Liver (tissue), 9 donors: ENCODE results near the gene TRIM29. TPM values are rescaled to one million over a fixed set of nuclear protein-coding genes. Genes with fewer than 3 reads are reported as not detected.

Source experiments
- DNase-seq: peaks from one replicate; pipeline ENCODE4 v3.0.0-alpha.2; 2017; ENCODE audit warnings: low spot score
- H3K27ac ChIP-seq, 2 donors: one replicate each; pipeline ENCODE4 v1.7.0; 2013; ENCODE audit warnings: inconsistent platforms in 2 of 2, low read length in 2 of 2, control low read depth in 1 of 2, low read depth in 1 of 2, mild to moderate bottlenecking in 1 of 2
- H3K27me3 ChIP-seq, 4 donors: one replicate each; pipeline versions ENCODE4 v1.6.1 to v1.7.0; 2013; ENCODE audit warnings: low read length in 3 of 4, inconsistent platforms in 1 of 4, mild to moderate bottlenecking in 1 of 4, moderate library complexity in 1 of 4; ENCODE audit not compliant: control insufficient read depth in 4 of 4, insufficient read depth in 4 of 4
- H3K36me3 ChIP-seq, 4 donors: one replicate each; pipeline versions ENCODE4 v1.6.1 to v1.7.0; 2013; ENCODE audit warnings: low read length in 3 of 4, mild to moderate bottlenecking in 3 of 4, low read depth in 1 of 4, moderate library complexity in 1 of 4; ENCODE audit not compliant: control insufficient read depth in 4 of 4, insufficient read depth in 3 of 4
- H3K4me1 ChIP-seq, 4 donors: one replicate each; pipeline versions ENCODE4 v1.6.1 to v1.7.0; 2013; ENCODE audit warnings: low read length in 3 of 4, mild to moderate bottlenecking in 3 of 4, moderate library complexity in 1 of 4; ENCODE audit not compliant: control insufficient read depth in 4 of 4, insufficient read depth in 4 of 4
- H3K4me3 ChIP-seq, 3 donors: one replicate each; pipeline versions ENCODE4 v1.6.1 to v1.7.0; 2013; ENCODE audit warnings: low read length in 3 of 3, control low read depth in 1 of 3, low read depth in 1 of 3, mild to moderate bottlenecking in 1 of 3
- H3K9ac ChIP-seq, 2 donors: one replicate each; pipeline ENCODE4 v1.7.0; 2013; ENCODE audit warnings: low read length in 2 of 2, mild to moderate bottlenecking in 2 of 2, moderate library complexity in 2 of 2, control low read depth in 1 of 2, low read depth in 1 of 2
- H3K9me3 ChIP-seq, 4 donors: one replicate each; pipeline versions ENCODE4 v1.6.1 to v1.7.0; 2013; ENCODE audit warnings: low read length in 3 of 4; ENCODE audit not compliant: control insufficient read depth in 4 of 4
- ATF3 ChIP-seq: IDR thresholded peaks from 2 replicates; pipeline ENCODE4 v1.6.1; 2016; ENCODE audit warnings: antibody characterized with exemption
- EGR1 ChIP-seq, 2 donors: IDR thresholded peaks; 2 replicates each; pipeline ENCODE4 v1.6.1; 2016 to 2018; ENCODE audit warnings: antibody characterized with exemption in 2 of 2, low read depth in 2 of 2
- FOXA1 ChIP-seq: IDR thresholded peaks from 2 replicates; pipeline ENCODE4 v1.6.1; 2016; ENCODE audit warnings: antibody characterized with exemption
- HNF4A ChIP-seq, 2 donors: conservative IDR thresholded peaks; 2 replicates each; pipeline ENCODE4 v1.6.1; 2016; ENCODE audit warnings: antibody characterized with exemption in 2 of 2, mild to moderate bottlenecking in 2 of 2
- HNF4G ChIP-seq: IDR thresholded peaks from 2 replicates; pipeline ENCODE4 v1.6.1; 2016; ENCODE audit warnings: antibody characterized with exemption
- JUND ChIP-seq, 2 donors: IDR thresholded peaks; 2 replicates each; pipeline ENCODE4 v1.6.1; 2016; ENCODE audit warnings: antibody characterized with exemption in 2 of 2
- NR2F2 ChIP-seq: IDR thresholded peaks from 2 replicates; pipeline ENCODE4 v1.6.1; 2016; ENCODE audit warnings: antibody characterized with exemption
- RAD21 ChIP-seq, 2 donors: IDR thresholded peaks; 2 replicates each; pipeline ENCODE4 v1.6.1; 2016; ENCODE audit warnings: antibody characterized with exemption in 2 of 2, mild to moderate bottlenecking in 2 of 2
- RXRA ChIP-seq, 2 donors: IDR thresholded peaks; 2 replicates each; pipeline ENCODE4 v1.6.1; 2017 to 2018; ENCODE audit warnings: antibody characterized with exemption in 2 of 2, mild to moderate bottlenecking in 1 of 2
- SP1 ChIP-seq: IDR thresholded peaks from 2 replicates; pipeline ENCODE4 v1.6.1; 2018; ENCODE audit warnings: antibody characterized with exemption, mild to moderate bottlenecking
- TAF1 ChIP-seq: conservative IDR thresholded peaks from 2 replicates; pipeline ENCODE4 v1.6.1; 2016; ENCODE audit warnings: antibody characterized with exemption, mild to moderate bottlenecking
- YY1 ChIP-seq: IDR thresholded peaks from 2 replicates; pipeline ENCODE4 v1.6.1; 2016; ENCODE audit warnings: antibody characterized with exemption, mild to moderate bottlenecking
- ZBTB33 ChIP-seq: IDR thresholded peaks from 2 replicates; pipeline ENCODE4 v1.6.1; 2016; ENCODE audit warnings: antibody characterized with exemption
- WGBS: extraction: QIAGEN DNeasy Blood & Tissue Kit; methylation state at CpG from one replicate; pipeline ENCODE4 v1.1.7; 2013; 5-methylcytosine and 5-hydroxymethylcytosine counted together
- polyA plus RNA-seq, 2 donors: library from polyadenylated mRNA; stranded (reverse) in 1 of 2; unstranded in 1 of 2; fragments of 200-250 nt in 1 of 2; fragments of >200 nt in 1 of 2; fragmentation: Nextera tagmentation in 1 of 2; extraction: Ambion mirVana in 1 of 2; gene quantifications; one replicate each; pipeline versions ENCODE4 v1.2.1 to v1.2.3, GENCODE V29; 2013 to 2015
- total RNA-seq, 2 donors: library from RNA; depleted of rRNA; stranded (reverse); fragments of >200 nt; gene quantifications; one replicate each; pipeline ENCODE4 v1.2.3, GENCODE V29; 2014
- TF ChIP-seq, protein P1 (sequence below): fragments of 150-350 bp; IDR thresholded peaks from 2 replicates; pipeline ENCODE4 v1.5.1; 2017; ENCODE audit warnings: improper control_type of control experiment, low read depth, low read length; ENCODE audit not compliant: missing input control
- donor health status: healthy.
- donor health status: healthy.
- donor health status: healthy.
- donor health status: healthy.
- donor health status: healthy.

TRIM29 gene
- total and polyA plus RNA-seq, 4 donors: 0.22 to 0.89 (median 0.35) TPM

- Histone ChIP-seq H3K27me3 (peaks cover 0 to 4% (median 0%) of the 10 kb centered on the region in 4 donors), H3K36me3 (no peaks in the 10 kb centered on the region), H3K9me3 (no peaks in the 10 kb centered on the region), H3K4me1 (no peaks in the 10 kb centered on the region), H3K27ac (no peak overlapping the region), H3K9ac (no peak overlapping the region), H3K4me3 (no peak overlapping the region)
- no peak for DNase-seq
- 75% methylated on average over 5 of the region's 5 CpGs for WGBS
- no peak for TF ChIP-seq RXRA (IDR thresholded peaks at IDR 0.05)
- TF ChIP-seq FOXA1: no peak
- TF ChIP-seq, protein P1, sequence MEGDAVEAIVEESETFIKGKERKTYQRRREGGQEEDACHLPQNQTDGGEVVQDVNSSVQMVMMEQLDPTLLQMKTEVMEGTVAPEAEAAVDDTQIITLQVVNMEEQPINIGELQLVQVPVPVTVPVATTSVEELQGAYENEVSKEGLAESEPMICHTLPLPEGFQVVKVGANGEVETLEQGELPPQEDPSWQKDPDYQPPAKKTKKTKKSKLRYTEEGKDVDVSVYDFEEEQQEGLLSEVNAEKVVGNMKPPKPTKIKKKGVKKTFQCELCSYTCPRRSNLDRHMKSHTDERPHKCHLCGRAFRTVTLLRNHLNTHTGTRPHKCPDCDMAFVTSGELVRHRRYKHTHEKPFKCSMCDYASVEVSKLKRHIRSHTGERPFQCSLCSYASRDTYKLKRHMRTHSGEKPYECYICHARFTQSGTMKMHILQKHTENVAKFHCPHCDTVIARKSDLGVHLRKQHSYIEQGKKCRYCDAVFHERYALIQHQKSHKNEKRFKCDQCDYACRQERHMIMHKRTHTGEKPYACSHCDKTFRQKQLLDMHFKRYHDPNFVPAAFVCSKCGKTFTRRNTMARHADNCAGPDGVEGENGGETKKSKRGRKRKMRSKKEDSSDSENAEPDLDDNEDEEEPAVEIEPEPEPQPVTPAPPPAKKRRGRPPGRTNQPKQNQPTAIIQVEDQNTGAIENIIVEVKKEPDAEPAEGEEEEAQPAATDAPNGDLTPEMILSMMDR: no peak
- no peak for TF ChIP-seq ATF3
- no peak for TF ChIP-seq HNF4G
- no peak for TF ChIP-seq RAD21 (IDR thresholded peaks at IDR 0.05)
- no peak for TF ChIP-seq HNF4A (conservative IDR thresholded peaks at IDR 0.05)
- no peak for TF ChIP-seq EGR1 (IDR thresholded peaks at IDR 0.05; ENCODE audit: low read depth in 2 of 2)
- TF ChIP-seq YY1: no peak
- no peak for TF ChIP-seq NR2F2
- TF ChIP-seq ZBTB33: no peak
Measured at GRCh38 chr11:120091701-120092100, 46.2 kb downstream of the TRIM29 start.

DNA sequence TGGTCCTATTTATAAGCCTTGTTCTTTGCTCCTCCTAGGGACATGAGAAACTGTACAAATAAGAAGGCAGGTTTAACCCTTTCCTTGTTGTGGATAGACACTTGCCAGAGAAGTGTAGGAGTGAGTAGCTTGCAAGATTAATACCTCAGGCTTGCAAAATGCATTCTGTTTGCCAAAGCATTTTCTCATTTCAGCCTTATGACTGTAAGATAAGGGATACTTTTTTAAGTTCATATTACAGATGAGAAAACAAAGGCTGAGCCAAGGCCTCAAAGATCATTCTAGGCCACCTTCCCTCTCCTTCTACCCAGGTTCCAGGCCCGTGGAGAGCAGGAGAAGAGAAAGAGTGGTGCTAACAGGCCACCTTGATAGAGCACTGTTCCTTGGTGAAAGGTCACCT, 46.8 kb downstream of the TRIM29 start:
- 76% methylated on average over 1 of the region's 1 CpG for WGBS

More for the DNA sequence above, 46.8 kb downstream of the TRIM29 start:
- Histone ChIP-seq H3K27ac (no peak overlapping the region), H3K4me1 (no peaks in the 10 kb centered on the region), H3K9me3 (peaks cover 0 to 4% (median 0%) of the 10 kb centered on the region in 4 donors), H3K9ac (no peak overlapping the region), H3K36me3 (no peaks in the 10 kb centered on the region), H3K27me3 (peaks cover 0 to 4% (median 0%) of the 10 kb centered on the region in 4 donors), H3K4me3 (no peak overlapping the region)
- no peak for TF ChIP-seq EGR1 (IDR thresholded peaks at IDR 0.05; ENCODE audit: low read depth in 2 of 2)
- TF ChIP-seq RXRA (IDR thresholded peaks at IDR 0.05): no peak
- TF ChIP-seq ATF3: no peak
- TF ChIP-seq HNF4G: no peak
- no peak for TF ChIP-seq TAF1
- TF ChIP-seq YY1: no peak
- TF ChIP-seq, protein P1: no peak
- TF ChIP-seq JUND (IDR thresholded peaks at IDR 0.05): no peak
- TF ChIP-seq FOXA1: no peak
- TF ChIP-seq SP1: no peak
- DNase-seq: no peak
